Natural killer cell (primary cell): ENCODE results near the gene DLX1. TPM values are rescaled to one million over a fixed set of nuclear protein-coding genes. Genes with fewer than 3 reads are reported as not detected.

ENCODE experiments used
- ATAC-seq, 3 donors: fragments of 150-1000 bp in 2 of 3; fragments of 200-7000 bp in 1 of 3; cut with Tn5 transposase; 1 replicate in 1 of 3; 2 replicates in 2 of 3; pipeline ENCODE4 v1.10.0; 2021; ENCODE audit warnings: mild to moderate bottlenecking in 2 of 3, moderate library complexity in 2 of 3
- DNase-seq, 2 donors: peaks; one replicate each; pipeline versions ENCODE4 v3.0.0 to v3.0.0-alpha.2; 2013 to 2021; ENCODE audit warnings: mixed read lengths in 1 of 2
- H3K27ac ChIP-seq: one replicate; pipeline ENCODE4 v1.5.1; 2013; ENCODE audit warnings: mild to moderate bottlenecking, low read length
- H3K27me3 ChIP-seq: one replicate; pipeline ENCODE4 v1.6.1; 2013; ENCODE audit warnings: low read length; ENCODE audit not compliant: control insufficient read depth, insufficient read depth
- H3K36me3 ChIP-seq: one replicate; pipeline ENCODE4 v1.6.1; 2013; ENCODE audit warnings: low read length; ENCODE audit not compliant: control insufficient read depth, insufficient read depth
- H3K4me1 ChIP-seq: one replicate; pipeline ENCODE4 v1.6.1; 2013; ENCODE audit warnings: low read length; ENCODE audit not compliant: control insufficient read depth, insufficient read depth
- H3K4me3 ChIP-seq: one replicate; pipeline ENCODE4 v1.5.1; 2013; ENCODE audit warnings: low read length
- H3K9me3 ChIP-seq: one replicate; pipeline ENCODE4 v1.6.1; 2013; ENCODE audit warnings: low read length; ENCODE audit not compliant: control insufficient read depth, insufficient read depth
- H3K27ac Mint-ChIP-seq, 2 donors: one replicate each; pipeline ENCODE4 v1.8.0; 2022; ENCODE audit warnings: mild to moderate bottlenecking in 2 of 2, mixed read lengths in 2 of 2, moderate library complexity in 1 of 2
- H3K27me3 Mint-ChIP-seq, 2 donors: one replicate each; pipeline ENCODE4 v1.8.0; 2022; ENCODE audit warnings: low read depth in 2 of 2, mixed read lengths in 2 of 2
- H3K36me3 Mint-ChIP-seq: one replicate; pipeline ENCODE4 v1.8.0; 2022; ENCODE audit warnings: mixed read lengths
- H3K4me1 Mint-ChIP-seq, 2 donors: one replicate each; pipeline ENCODE4 v1.8.0; 2022; ENCODE audit warnings: mixed read lengths in 2 of 2
- H3K4me3 Mint-ChIP-seq: one replicate; pipeline ENCODE4 v1.8.0; 2022; ENCODE audit warnings: mild to moderate bottlenecking, moderate library complexity, mixed read lengths
- H3K9me3 Mint-ChIP-seq, 2 donors: one replicate each; pipeline ENCODE4 v1.8.0; 2022; ENCODE audit warnings: mixed read lengths in 2 of 2
- WGBS: methylation state at CpG from one replicate; pipeline ENCODE4 v1.1.7; 2013; ENCODE audit warnings: missing lambda C conversion rate; ENCODE audit not compliant: insufficient coverage; 5-methylcytosine and 5-hydroxymethylcytosine counted together
- intact Hi-C: fragments of 100-400 bp; cut with micrococcal nuclease; formaldehyde crosslinking; loops from one replicate; pipeline ENCODE4 v1.14.2; 2022
- total RNA-seq, 4 donors: library from RNA; stranded (reverse); fragments of 120-200 nt in 1 of 4; gene quantifications; one replicate each; pipeline versions ENCODE4 v1.2.3 to v1.2.4, GENCODE V29; 2013 to 2022
- TF ChIP-seq, protein P1 (sequence below): fragments of 200-600 bp; IDR thresholded peaks from one replicate; pipeline ENCODE4 v1.8.0; 2022; ENCODE audit warnings: antibody characterized with exemption

The DLX1 gene
- total RNA-seq, 3 donors from 2014 or later (not counting 1 experiment from before 2014, with no cell fraction given) = not detected

DNA sequence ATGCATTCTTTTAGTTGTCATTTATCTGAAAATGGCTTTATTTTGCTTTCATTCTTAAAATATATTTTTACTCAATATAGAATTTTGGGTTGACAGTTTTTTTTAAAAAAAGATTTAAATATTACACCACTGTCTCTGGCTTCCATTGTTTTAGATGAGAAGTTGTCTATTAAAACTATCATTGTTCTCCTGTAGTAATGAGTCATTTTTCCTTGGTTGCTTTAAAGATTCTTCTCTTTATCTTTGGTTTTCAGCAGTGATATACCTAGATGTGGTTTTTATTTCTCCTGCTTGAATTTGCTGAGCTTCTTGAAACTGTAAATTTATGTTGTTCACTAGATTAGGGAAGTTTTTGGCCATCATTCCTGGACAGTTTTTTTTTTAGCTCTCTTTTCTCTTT, 44.1 kb downstream of the DLX1 start:
- Histone ChIP-seq H3K27ac (no peak overlapping the region), H3K4me3 (no peak overlapping the region), H3K4me1 (no peaks in the 10 kb centered on the region), H3K9me3 (no peaks in the 10 kb centered on the region), H3K36me3 (no peaks in the 10 kb centered on the region), H3K27me3 (no peaks in the 10 kb centered on the region)
- TF ChIP-seq, protein P1, sequence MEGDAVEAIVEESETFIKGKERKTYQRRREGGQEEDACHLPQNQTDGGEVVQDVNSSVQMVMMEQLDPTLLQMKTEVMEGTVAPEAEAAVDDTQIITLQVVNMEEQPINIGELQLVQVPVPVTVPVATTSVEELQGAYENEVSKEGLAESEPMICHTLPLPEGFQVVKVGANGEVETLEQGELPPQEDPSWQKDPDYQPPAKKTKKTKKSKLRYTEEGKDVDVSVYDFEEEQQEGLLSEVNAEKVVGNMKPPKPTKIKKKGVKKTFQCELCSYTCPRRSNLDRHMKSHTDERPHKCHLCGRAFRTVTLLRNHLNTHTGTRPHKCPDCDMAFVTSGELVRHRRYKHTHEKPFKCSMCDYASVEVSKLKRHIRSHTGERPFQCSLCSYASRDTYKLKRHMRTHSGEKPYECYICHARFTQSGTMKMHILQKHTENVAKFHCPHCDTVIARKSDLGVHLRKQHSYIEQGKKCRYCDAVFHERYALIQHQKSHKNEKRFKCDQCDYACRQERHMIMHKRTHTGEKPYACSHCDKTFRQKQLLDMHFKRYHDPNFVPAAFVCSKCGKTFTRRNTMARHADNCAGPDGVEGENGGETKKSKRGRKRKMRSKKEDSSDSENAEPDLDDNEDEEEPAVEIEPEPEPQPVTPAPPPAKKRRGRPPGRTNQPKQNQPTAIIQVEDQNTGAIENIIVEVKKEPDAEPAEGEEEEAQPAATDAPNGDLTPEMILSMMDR = no peak
- H3K27me3 Mint-ChIP-seq = peaks cover 10 to 17% of the 10 kb centered on the region in 2 donors
- ATAC-seq (no peak), DNase-seq (no peak)
- no peaks in the 10 kb centered on the region for H3K9me3 Mint-ChIP-seq
- no peak overlapping the region for H3K4me3 Mint-ChIP-seq
- no peaks in the 10 kb centered on the region for H3K4me1 Mint-ChIP-seq
- intact Hi-C loops = loop anchor here (5.0 kb wide), 2 partner anchors 333 to 422 kb away; no protein-coding TSS in a partner anchor
- H3K27ac Mint-ChIP-seq = no peak overlapping the region
- no peaks in the 10 kb centered on the region for H3K36me3 Mint-ChIP-seq

DNA sequence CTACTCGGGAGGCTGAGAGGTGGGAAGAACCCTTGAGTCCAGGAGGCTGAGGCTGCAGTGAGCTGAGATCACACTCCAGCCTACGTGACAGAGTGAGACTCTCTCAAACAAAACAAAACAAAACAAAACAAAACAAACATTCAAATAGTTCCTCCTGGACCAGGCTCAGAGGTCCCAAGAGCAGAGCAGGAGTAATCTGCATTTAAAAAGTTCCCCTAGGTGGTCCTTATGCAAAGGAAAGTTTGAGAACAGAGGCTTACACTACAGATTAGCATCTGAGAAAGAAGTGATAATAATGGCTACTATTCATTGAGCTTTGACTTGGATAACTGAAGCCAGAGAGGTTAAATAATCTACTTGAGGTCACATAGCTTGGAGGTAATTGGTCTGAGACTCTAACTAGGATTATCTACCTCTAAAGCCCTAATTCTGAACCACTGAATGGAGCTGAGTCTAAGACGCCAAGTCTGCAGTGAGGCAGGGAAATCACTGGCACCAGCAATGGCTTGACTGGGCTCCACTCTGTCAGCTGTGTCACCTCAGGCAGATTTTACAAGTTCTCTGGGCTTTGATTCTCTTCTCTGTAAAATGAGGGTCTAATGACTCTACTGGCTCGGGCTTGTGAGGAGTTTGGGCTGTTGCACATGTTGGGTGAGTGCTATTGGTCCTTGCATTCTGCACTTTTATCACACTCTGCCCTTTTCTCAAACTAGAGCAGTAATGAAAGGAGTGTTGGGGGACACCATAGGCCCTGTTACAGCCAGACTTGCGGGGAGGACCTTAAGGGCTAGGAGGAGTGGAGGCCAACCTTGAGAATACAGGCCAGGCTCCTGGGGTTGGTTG, 46.6 kb downstream of the DLX1 start:
- WGBS = 79% methylated on average over 4 of the region's 5 CpGs
- DNase-seq (no peak), ATAC-seq (no peak)
- Histone ChIP-seq H3K36me3 (no peaks in the 10 kb centered on the region), H3K27me3 (no peaks in the 10 kb centered on the region), H3K27ac (no peak overlapping the region), H3K4me3 (no peak overlapping the region), H3K9me3 (no peaks in the 10 kb centered on the region), H3K4me1 (no peaks in the 10 kb centered on the region)
- Mint-ChIP-seq H3K36me3 (no peaks in the 10 kb centered on the region), H3K27me3 (peaks cover 15 to 17% of the 10 kb centered on the region in 2 donors), H3K4me1 (no peaks in the 10 kb centered on the region), H3K9me3 (no peaks in the 10 kb centered on the region), H3K4me3 (no peak overlapping the region), H3K27ac (no peak overlapping the region)
- intact Hi-C loops = no loop called here
- TF ChIP-seq, protein P1 = no peak

DNA sequence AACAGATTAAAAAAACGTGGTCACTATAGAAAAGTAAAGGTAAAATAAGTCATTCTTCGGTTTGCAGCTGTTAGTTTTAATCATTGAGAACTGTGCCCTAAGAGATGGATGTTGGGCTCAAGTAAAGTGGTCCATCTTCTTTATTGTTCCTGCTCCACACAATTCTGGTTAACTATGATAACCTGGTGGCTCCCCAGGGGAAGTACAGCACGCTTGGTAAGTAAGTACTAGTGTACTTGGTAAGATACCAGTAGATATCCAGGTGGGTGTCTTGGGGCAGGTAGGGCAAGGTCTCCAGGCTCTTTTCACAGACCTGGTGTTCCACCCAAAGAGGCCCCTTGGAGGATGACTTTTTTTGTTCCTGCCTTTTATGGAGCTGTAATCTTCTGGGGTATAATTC, 49.0 kb downstream of the DLX1 start:
- Histone ChIP-seq H3K4me1 (no peaks in the 10 kb centered on the region), H3K4me3 (no peak overlapping the region), H3K27me3 (no peaks in the 10 kb centered on the region), H3K9me3 (no peaks in the 10 kb centered on the region), H3K36me3 (no peaks in the 10 kb centered on the region), H3K27ac (no peak overlapping the region)
- H3K27ac Mint-ChIP-seq = no peak overlapping the region
- TF ChIP-seq, protein P1 = no peak
- no peaks in the 10 kb centered on the region for H3K36me3 Mint-ChIP-seq
- intact Hi-C loops = no loop called here
- H3K9me3 Mint-ChIP-seq = no peaks in the 10 kb centered on the region
- ATAC-seq = peak in 1 of 3 donors; percentile 10
- H3K4me3 Mint-ChIP-seq = no peak overlapping the region
- no peak for DNase-seq
- H3K4me1 Mint-ChIP-seq = no peaks in the 10 kb centered on the region
- H3K27me3 Mint-ChIP-seq = peaks cover 16 to 18% of the 10 kb centered on the region in 2 donors
- 97% methylated on average over 3 of the region's 3 CpGs for WGBS
